GM15510 (cell line): ENCODE measurements around the gene DRD2.

Experiments used
- POLR2A ChIP-seq: IDR thresholded peaks from 3 replicates; pipeline ENCODE4 v1.6.1; 2011; ENCODE audit warnings: borderline replicate concordance; ENCODE audit not compliant: insufficient read length; ENCODE audit errors: extremely low read depth

DRD2 gene

DNA sequence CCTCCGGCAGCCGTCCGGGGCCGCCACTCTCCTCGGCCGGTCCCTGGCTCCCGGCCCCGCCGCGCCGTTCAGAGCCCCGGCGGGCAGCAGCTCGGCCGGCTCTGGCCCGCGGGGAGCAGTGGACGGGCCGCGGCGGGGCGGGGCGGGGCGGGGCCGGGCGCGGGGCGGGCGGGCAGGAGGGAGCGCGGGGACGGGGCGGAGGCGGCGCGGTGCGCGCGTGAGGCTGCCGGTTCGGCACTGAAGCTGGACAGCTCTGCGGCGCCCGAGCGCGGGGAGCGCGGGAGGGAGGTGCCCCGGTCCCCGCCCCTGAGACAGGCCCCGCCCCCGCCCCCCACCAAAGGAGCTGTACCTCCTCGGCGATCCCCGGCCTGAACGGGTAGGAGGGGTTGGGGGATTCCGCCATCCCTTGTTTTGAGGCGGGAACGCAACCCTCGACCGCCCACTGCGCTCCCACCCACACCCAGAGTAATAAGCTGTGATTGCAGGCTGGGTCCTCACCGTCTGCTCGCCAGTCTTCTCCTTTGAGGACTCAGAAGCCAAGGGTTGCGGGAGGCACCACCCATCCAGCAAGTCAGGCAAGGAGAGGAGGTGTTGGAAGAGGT is at the start of gene DRD2:
Gene DRD2, minus strand, starts transcription at position 239 of the 602 bp plus-strand sequence. CDS start 50,747 bp downstream, outside the sequence.
- TF ChIP-seq POLR2A: no peak

DNA sequence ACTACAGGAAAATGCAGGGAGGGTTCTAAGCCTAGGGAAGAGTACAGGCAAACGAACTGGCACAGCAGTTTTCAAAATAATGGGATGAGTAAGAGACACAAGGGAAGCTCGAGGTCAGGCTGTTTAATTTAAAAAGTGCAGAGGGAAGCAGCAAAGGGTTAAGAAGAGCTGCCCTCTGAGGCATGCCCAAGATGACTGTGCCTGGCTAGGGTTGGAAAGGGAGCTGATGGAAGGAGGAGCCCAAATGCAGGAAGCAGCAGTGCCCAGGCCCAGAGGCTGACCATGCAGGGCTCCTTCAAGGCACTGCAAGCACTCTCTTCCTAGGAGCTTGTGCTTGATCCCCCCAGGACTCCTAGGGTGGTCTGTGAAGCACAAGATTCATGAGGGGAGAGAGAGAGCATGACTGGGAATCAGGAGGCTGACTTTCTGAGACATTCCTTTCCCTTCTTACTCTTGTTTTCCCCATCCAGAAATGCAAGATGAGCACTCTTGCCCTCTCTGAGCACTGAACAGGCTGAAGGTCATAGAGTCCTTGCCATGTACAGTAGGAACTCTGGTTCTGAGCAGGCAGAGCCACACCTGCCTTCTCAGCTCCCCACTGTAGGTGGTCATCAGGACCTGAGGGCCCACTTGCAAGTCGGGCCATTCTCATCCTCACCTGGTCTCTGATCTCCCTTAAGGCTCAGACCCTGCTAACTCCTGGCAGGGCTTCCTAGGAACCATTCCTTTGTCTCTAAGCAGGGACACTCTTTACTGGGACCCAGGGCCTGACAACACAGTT is 46.7 kb upstream of the DRD2 start:
- no peak for TF ChIP-seq POLR2A

DNA sequence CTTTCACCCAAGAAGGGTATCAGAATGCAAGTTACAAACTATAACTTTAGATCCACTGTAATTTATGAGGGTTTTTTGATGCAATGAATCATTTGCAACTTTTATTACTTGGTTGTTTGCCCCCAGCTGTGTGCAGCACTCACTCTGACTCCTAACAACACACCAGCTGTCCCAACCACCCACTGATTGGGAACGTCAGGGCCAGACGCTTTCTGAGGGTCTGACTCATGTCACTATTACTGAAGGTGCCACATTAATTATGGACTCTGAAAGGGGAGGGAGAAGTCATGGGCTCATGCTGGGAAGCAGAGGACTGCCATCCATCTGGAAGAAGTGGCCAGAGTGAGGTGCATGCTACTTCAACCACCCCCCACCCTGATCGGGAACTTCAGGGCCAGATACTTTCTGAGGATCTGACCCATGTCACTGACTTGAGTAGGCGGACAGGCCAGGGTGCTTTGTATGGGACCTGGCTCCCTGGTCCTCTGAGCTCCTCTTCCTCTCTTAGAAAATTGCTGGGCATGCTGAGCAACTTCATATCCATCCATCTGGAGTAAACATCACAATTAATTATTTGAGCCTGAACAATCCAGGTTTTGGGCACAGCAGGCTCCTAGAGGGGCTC is 44.9 kb upstream of the DRD2 start:
- no peak for TF ChIP-seq POLR2A

DNA sequence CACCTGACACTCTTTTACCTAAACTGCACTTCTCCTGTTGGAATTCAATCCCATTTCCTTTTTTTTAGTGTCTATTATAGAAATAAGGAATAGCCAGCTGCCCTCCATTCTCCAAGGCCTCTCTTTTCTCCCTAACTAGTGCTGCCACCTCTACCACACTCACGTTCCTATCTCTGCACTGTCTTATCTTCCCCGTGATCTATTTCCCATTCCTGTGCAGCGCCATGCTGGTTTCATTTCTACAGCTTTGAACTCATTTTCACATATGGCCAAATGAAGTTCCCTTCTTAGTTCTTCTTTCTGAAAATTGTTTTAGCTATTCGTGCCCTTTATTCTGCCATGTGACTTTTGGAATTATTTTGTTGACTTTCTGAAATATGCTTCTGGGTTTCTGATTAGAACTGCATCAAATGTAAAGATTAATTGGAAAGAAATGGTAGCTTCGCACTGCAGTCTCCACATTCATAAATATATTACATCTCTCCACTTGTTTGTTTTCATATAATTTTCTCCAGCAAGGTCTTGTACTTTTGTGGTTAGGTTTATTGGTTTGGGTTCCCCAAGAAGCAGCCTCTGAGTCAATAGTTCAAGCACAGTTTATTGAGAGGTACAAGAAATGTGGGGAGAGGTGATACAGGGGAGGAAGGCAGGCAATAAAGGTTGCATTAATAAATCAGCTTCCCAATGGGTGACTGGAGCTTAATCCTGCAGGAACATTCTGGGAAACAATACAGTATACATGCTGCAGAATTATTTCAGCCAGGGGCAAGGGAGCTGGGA is 43.7 kb upstream of the DRD2 start:
- TF ChIP-seq POLR2A: no peak

DNA sequence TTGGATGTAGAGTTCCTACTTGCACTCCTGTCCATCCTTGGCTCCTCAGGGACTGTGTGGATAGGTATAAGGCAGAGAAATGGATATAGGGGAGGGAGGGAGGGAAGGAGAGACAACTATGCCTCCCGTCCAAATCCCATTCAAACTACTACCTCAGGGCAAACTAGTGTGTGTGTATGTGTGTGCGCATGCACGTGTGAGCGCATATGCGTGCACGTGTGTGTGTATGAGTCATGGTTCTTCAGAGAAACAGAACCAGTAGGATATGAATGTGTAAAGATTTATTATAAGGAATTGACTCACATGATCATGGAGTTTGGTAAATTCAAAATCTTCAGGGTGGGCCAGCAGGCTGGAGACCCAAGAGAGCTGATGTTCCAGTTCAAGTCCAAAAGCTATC is 42.2 kb upstream of the DRD2 start:
- no peak for TF ChIP-seq POLR2A

DNA sequence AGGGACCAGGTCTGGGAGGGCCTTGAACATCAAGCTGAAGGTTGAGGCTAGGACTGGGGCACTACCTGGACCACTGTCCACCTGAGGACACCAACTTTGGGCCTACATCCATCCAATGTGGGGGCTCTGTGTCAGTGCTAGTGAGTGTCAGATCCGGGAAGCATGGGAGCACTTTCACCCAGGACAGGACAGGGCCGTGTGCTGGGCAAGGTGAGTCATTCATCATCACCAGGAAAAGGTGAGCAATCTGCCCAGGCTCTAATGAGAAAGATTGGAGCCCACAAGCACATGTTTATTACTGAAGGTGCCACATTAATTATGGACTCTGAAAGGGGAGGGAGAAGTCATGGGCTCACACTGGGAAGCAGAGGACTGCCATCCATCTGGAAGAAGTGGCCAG is 39.7 kb upstream of the DRD2 start:
- no peak for TF ChIP-seq POLR2A

DNA sequence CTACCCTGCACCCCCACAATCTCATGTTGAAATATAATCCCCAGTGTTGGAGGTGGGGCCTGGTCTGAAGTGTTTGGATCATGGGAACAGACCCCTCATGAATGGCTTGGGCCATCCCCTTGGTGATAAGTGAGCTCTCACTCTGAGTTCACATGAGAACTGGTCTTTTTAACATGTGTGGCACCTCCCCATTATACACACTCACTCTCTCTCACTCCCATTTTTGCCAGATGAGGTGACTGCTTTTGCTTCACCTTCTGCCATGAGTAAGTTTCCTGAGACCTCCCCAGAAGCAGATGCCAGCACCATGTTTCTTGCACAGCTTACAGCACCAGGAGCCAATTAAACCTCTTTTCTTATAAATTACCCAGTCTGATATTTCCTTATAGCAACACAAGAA is 32.1 kb upstream of the DRD2 start:
- no peak for TF ChIP-seq POLR2A

DNA sequence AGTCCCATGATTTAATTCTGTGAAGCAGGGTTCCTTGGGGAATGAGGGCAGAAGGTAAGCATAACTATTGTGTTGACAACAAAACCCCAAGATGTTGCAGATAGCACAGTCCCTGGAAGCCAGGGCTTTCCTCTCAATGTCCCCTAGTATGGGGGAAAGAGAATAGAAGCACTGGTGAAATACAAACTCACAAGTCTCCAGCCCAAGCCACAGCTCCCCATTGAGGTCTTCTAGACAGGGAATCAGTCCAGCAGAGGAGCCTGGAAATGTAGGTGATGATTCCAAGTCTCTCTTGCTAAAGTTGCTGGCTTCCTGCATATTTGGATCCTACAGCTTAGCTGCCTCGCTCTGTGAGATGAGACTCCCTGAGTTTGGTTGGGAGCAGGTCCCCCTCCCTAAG is 31.7 kb upstream of the DRD2 start:
- TF ChIP-seq POLR2A: no peak

DNA sequence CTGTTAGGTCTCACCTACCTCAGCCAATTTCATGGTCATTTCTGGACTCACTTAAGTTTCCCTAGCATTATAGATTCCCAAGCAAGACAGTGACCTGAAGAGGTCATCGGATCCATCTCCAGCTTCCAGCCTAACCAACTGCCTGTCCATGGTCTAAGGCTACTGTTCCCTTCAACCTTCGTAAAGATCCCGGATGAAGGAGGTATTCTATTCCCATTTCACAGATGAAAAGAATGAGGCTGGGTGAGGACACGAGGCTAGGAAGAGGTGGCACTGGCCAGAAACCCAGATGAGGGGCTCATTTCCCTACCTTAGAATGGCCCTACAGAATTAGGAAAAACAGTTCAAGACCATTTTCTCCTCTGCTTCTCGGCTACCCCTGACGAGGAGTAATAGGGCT is 31.3 kb upstream of the DRD2 start:
- no peak for TF ChIP-seq POLR2A

DNA sequence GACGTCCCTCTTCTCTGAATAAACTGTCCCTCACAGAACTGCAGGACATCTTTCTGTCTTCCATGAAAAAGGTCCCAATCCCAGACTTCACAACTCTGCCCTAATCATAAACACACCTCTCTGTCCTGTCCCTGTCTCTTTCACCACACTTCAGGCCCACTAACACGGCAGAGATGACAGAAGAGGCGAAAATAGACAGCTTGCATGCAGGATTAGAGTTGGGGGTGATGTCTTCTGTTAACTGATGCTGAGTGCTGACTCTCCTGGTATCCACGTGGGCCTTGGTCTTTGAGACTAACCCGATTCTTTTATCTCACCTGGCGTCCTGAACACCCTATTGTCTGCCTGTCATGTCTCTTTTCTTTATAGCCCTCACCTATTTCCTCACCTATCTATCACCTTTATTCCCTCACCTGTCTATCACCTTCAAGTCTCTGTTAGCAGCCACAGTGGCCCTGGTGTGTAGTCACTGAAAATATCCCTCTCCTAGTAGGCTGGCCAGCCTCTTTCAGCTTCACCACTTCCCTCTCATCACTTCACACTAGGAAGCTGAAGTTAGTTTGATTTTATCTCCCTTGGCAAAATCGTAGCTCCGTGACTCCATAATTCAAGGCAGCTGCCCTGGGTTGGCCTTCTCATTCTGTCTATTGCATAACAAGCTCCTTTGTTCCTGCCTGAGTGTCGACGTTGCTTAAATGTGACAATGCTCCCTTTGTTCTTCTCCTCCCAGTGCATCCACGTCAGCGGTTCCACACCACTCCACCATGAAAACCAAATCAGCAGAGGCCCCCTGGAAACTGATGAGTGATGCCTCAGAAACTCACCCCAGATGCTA is 30.6 kb upstream of the DRD2 start:
- TF ChIP-seq POLR2A: no peak

DNA sequence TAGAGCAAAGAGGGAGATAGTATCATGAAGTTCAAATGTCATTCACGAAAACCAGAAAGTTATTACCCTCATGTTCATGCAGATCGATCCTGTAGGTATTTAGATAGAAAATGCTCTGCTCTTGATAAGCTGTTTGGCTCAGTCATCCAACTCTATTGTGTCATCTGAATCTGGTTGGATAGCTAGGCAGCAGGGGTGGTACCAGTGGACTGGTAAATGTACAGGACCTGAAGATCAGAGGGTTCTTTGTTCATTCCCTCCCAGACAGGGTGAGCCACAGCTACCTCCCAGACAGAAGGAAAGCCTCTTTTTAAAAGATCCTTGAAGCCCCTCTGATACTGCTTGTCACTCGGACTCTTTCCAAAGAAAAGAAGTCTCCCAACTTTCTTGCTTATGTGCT is 29.8 kb upstream of the DRD2 start:
- TF ChIP-seq POLR2A: no peak

DNA sequence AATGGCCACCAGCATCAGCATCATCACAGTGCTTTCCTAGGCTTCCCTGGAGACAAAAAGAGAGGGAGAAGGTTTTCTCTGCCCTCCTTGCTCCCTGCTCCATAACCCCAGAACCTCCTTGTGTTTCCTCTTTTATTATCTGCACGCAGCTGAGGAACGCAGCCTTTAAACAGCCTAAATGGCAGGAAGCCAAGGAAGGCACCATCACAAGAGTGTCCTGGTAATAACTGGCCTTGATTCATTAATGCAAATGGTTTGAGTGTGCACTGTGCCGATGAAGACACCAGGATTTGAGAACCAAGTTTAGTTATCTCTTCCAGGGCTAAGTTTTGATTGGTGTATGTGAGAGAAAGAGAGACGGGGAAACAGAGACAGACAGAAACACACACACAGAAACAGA is 29.4 kb upstream of the DRD2 start:
- no peak for TF ChIP-seq POLR2A

DNA sequence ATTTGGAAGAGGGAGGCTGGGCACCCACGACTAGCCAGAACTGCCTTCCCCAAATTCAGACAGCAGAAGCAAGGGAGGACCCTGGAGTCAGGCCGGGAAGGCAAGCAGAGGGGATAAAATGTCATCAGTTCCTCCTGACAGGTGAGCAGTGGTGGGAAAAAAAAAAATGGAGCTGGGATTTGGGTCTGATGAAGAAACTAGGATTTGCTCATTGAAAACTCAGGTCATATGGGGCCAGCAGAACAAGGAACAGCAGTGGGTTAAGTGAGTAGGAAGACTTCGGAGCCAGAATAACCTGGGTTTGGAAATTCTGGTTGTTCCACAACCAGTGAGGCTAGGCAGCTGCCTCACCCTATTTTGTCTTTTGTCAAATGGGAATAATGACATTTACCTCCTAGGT is 28.9 kb upstream of the DRD2 start:
- no peak for TF ChIP-seq POLR2A
